RCC 7860 (cell line): ENCODE results near the gene RAD51C.
"Not testable (repeated sequence)": the region's sequence is repeated elsewhere in the genome, so short reads cannot be mapped to it uniquely, and the experiment has no call there.

Experiments
- DNase-seq: peaks from one replicate; pipeline ENCODE4 v3.0.0-alpha.2; 2015; ENCODE audit warnings: low spot score
- FAIRE-seq: peaks from 2 replicates; lab custom pipeline; 2012; peaks lifted over from hg19 to GRCh38; lab: Jason Lieb, UNC

Gene RAD51C

GRCh38 chr17:58734040-58734439, 41.6 kb downstream of the RAD51C start:
- FAIRE-seq = no peak
- no peak for DNase-seq

DNA sequence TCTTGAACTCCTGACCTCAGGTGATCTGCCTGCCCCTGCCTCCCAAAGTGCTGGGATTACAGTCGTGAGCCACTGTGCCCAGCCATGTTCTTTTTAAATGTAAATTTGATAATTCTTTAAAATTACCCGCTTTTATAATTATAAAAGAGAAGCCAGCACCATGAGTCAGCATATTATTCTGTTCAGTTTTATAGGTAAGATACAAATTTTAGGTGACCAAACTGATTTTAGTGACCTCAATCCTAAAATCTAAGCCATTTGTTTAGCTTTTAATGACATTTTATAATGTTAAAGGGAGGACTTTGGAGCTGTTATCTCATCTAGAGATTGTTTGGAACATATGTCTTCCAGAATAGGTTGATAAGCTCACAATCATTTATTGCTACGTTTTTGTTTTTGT, 42.4 kb downstream of the RAD51C start:
- no peak for FAIRE-seq
- DNase-seq = no peak

GRCh38 chr17:58741121-58741625, 48.8 kb downstream of the RAD51C start:
- FAIRE-seq (no peak), DNase-seq (no peak)

- FAIRE-seq = no peak
Measured at GRCh38 chr17:58747674-58748073, 55.3 kb downstream of the RAD51C start.

DNA sequence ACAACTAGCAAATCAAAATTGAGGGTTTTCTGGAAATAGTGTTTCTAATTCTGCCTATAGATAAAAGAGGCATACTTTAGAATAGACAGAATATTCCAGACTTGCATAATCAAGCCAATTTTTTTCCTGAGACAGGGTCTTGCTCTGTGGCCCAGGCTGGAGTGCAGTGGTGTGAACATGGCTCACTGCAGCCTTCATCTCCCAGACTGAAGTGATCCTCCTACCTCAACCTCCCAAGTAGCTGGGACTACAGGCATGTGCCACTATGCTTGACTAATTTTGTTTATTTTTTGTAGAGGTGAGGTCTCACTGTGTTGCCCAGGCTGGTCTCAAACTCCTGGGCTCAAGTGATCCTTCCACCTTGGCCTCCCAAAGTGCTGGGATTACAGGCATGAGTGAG, 57.2 kb downstream of the RAD51C start:
- DNase-seq, FAIRE-seq: not testable (repeated sequence)

More at GRCh38 chr17:58747674-58748073, 55.3 kb downstream of the RAD51C start:
- no peak for DNase-seq

DNA sequence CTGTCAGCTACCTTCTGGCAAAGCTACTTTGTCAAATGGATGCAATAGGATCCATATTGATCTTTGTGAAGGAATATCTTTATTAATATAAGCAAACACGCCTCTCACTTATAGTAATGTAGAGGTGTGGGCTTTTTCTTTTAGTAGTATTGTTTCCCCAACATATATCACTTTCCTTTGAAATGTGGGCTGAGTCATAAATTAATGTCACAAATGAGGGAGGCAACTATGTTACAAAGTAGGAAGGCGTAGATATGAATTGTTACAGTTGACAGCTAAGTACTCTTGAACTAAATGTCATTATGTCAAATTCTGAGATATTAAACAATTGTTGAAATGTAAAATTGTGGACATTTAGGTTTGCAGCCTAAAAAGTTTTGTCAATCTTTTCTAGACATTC, 60.6 kb downstream of the RAD51C start:
- FAIRE-seq (no peak), DNase-seq (no peak)

DNA sequence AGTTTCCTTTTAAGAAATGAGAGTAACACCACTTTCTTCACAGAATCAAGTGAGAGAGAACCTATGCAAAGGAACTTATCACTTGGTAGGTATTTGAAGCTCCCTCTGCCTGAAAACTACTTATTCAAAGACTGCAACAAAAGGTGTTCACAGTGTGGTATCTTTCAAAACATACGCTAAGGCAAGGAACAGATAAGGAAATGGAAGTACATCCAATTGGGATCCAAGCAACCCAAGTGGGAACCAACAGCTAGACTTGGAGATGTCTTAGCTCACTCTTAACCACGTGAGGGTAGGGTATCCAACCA, 62.8 kb downstream of the RAD51C start:
- DNase-seq = no peak
- no peak for FAIRE-seq

- FAIRE-seq = no peak
- DNase-seq = no peak
Measured at GRCh38 chr17:58755577-58756245, 63.3 kb downstream of the RAD51C start, which contains the start of gene PPM1E. PPM1E (plus strand) TSS chr17:58755854.

DNA sequence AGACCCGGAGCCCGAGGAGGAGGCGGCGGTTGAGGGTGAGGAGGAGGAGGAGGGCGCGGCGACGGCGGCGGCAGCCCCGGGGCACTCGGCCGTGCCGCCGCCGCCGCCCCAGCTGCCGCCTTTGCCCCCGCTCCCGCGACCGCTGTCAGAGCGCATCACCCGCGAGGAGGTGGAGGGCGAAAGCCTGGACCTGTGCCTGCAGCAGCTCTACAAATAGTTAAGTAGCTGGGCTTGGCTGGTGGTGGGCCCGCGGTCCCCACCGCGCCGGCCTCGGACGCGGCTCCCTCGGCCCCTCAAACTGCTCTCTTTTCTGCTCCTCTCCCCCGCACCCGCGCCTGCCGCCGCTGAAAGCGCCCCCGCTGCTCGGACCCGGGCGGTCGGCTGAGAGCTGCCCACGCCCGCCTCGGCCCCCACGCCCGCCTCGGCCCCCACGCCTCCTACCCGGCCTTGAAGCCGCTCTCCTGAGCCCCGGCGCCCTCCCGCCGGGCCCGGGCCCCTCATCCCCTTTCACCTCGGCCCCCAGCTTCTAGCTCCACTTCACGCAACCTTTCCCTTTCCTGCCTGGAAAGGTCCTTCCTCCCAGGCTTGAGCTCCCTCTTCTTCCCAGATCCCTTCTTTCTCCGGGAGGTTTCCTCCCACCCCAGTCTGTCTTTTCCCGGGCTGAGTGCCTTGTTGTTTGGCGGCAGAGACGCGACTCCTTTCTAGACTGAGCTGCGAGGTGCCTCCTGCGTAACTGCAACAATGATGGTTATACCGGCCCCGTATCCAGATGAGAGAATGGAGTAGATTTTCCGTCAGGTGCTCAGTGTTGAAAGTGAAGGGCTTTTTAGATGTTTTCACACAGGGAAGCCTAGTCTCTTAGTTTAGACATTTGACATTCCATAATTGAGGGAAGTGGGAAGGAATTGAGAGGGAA, 64.1 kb downstream of the RAD51C start:
- no peak for FAIRE-seq
- DNase-seq = no peak

- FAIRE-seq (no peak), DNase-seq (no peak)
Measured at GRCh38 chr17:58757162-58757613, 64.8 kb downstream of the RAD51C start.

GRCh38 chr17:58758890-58759289, 66.5 kb downstream of the RAD51C start:
- DNase-seq (no peak), FAIRE-seq (no peak)

GRCh38 chr17:58759522-58759921, 67.1 kb downstream of the RAD51C start:
- DNase-seq (no peak), FAIRE-seq (no peak)

GRCh38 chr17:58760248-58760647, 67.8 kb downstream of the RAD51C start:
- FAIRE-seq (no peak), DNase-seq (no peak)

DNA sequence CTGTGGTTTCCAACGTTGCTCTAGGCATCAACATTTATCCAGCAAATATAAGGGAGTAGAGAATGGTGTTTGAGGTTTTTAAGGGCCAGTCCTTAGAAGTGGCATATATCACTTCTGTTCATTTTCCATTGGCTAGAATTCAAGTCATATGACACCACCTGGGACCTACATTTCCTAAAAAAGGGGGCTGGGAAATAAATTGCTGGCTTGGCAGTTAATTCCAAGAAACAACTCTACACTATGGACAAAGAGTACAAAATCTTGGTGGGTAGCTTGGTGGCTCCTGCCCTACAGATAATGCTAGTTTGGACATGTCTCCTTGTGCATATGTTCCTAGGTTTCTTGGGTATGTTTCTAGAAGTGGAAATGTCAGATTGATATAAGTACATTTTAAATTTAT, 70.9 kb downstream of the RAD51C start:
- FAIRE-seq (no peak), DNase-seq (no peak)

GRCh38 chr17:58764373-58764772, 72.0 kb downstream of the RAD51C start:
- FAIRE-seq = peak; percentile 16
- DNase-seq = peak; percentile 39

DNA sequence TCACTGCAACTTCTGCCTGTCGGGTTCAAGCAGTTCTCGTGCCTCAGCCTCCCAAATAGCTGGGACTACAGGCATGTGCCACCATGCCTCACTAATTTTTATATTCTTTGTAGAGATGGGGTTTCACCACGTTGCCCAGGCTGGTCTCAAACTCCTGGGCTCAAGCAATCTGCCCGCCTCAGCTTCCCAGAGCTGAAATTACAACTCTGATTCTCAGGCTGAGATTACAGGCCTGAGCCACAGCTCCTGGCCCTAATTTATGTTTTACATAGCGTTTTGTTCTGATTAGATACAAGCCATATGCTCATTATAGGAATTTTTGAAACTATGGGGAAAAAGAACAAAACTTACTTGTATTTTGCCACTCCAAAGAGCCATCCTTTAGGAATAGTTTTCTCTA, 86.1 kb downstream of the RAD51C start:
- not testable (repeated sequence) for DNase-seq, FAIRE-seq

- no peak for FAIRE-seq
Measured at GRCh38 chr17:58779446-58779845, 87.0 kb downstream of the RAD51C start.

GRCh38 chr17:58783380-58783779, 91.0 kb downstream of the RAD51C start:
- DNase-seq = no peak

More at GRCh38 chr17:58779446-58779845, 87.0 kb downstream of the RAD51C start:
- no peak for DNase-seq

DNA sequence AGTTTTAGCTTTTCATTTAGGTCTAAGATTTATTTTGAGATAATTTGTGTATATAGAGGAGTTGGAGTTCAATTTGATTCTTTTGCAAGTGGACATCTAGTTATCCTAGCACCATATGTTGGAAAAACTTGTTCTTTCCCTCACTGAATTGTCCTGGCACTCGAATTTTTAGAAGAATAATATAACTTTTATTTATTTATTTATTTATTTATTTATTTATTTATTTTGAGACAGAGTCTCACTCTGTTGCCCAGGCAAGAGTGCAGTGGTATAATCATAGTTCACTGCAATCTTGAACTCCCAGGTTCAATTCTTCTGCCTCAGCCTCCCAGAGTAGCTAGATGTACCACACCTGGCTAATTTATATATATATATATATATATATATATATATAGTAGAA, 92.7 kb downstream of the RAD51C start:
- DNase-seq (no peak), FAIRE-seq (no peak)

More at GRCh38 chr17:58783380-58783779, 91.0 kb downstream of the RAD51C start:
- FAIRE-seq = no peak
